SK-N-SH treated with all-trans-retinoic acid at 6 μM for 48 hours (cell line): ENCODE results near the gene INO80B.

Experiments
- ATAC-seq: fragments of 200-7000 bp; cut with Tn5 transposase; 3 replicates; pipeline ENCODE4 v1.9.1; 2020; ENCODE audit warnings: mild to moderate bottlenecking, moderate library complexity
- ARNTL ChIP-seq: fragments of 450-650 bp; formaldehyde crosslinking; IDR thresholded peaks from 2 replicates; pipeline ENCODE4 v1.5.0; 2020; ENCODE audit warnings: low read depth, mild to moderate bottlenecking, moderate library complexity, borderline replicate concordance
- CREB5 ChIP-seq: fragments of 250-450 bp; sonication (Bioruptor Pico); IDR thresholded peaks from 2 replicates; pipeline ENCODE4 v1.5.1; 2020; ENCODE audit warnings: low read depth, mild to moderate bottlenecking, moderate library complexity
- CSDC2 ChIP-seq: fragments of 250-450 bp; sonication (Bioruptor Pico); IDR thresholded peaks from 2 replicates; pipeline ENCODE4 v1.5.0; 2020; ENCODE audit warnings: mild to moderate bottlenecking, moderate library complexity
- CSRNP3 ChIP-seq: fragments of 250-450 bp; sonication (Bioruptor Pico); IDR thresholded peaks from 2 replicates; pipeline ENCODE4 v1.5.1; 2021; ENCODE audit warnings: mild to moderate bottlenecking, moderate library complexity
- ESRRG ChIP-seq: fragments of 250-450 bp; sonication (Bioruptor Pico); IDR thresholded peaks from 2 replicates; pipeline ENCODE4 v1.6.1; 2021; ENCODE audit warnings: mild to moderate bottlenecking
- GLIS3 ChIP-seq: fragments of 250-450 bp; sonication (Bioruptor Pico); IDR thresholded peaks from 2 replicates; pipeline ENCODE4 v1.5.0; 2020; ENCODE audit warnings: mild to moderate bottlenecking, moderate library complexity
- ISL1 ChIP-seq: fragments of 250-450 bp; sonication (Bioruptor Pico); IDR thresholded peaks from 2 replicates; pipeline ENCODE4 v2.1.2; 2022; ENCODE audit warnings: mild to moderate bottlenecking, moderate library complexity
- PATZ1 ChIP-seq: fragments of 250-450 bp; sonication (Bioruptor Pico); IDR thresholded peaks from 2 replicates; pipeline ENCODE4 v1.8.0; 2020; ENCODE audit warnings: mild to moderate bottlenecking, moderate library complexity, borderline replicate concordance
- POU6F1 ChIP-seq: fragments of 250-450 bp; sonication (Bioruptor Pico); IDR thresholded peaks from 2 replicates; pipeline ENCODE4 v1.8.0; 2021; ENCODE audit warnings: low read depth, mild to moderate bottlenecking, moderate library complexity, borderline replicate concordance
- RARB ChIP-seq: fragments of 250-450 bp; sonication (Bioruptor Pico); IDR thresholded peaks from 2 replicates; pipeline ENCODE4 v1.8.0; 2021; ENCODE audit warnings: mild to moderate bottlenecking, moderate library complexity
- SNAI2 ChIP-seq: fragments of 250-450 bp; sonication (Bioruptor Pico); IDR thresholded peaks from 2 replicates; pipeline ENCODE4 v1.5.0; 2020; ENCODE audit warnings: mild to moderate bottlenecking, moderate library complexity
- TOX ChIP-seq: fragments of 250-450 bp; sonication (Bioruptor Pico); IDR thresholded peaks from 2 replicates; pipeline ENCODE4 v1.8.0; 2021; ENCODE audit warnings: mild to moderate bottlenecking, moderate library complexity, borderline replicate concordance
- TSHZ2 ChIP-seq: fragments of 250-450 bp; sonication (Bioruptor Pico); IDR thresholded peaks from 2 replicates; pipeline ENCODE4 v1.5.0; 2020; ENCODE audit warnings: mild to moderate bottlenecking, moderate library complexity
- ZC3H10 ChIP-seq: fragments of 250-450 bp; sonication (Bioruptor Pico); IDR thresholded peaks from 2 replicates; pipeline ENCODE4 v1.5.1; 2021; ENCODE audit warnings: mild to moderate bottlenecking, moderate library complexity
- ZFP3 ChIP-seq: fragments of 250-450 bp; sonication (Bioruptor Pico); IDR thresholded peaks from 2 replicates; pipeline ENCODE4 v1.5.0; 2020; ENCODE audit warnings: mild to moderate bottlenecking, moderate library complexity
- ZFP30 ChIP-seq: fragments of 450-650 bp; formaldehyde crosslinking; IDR thresholded peaks from 2 replicates; pipeline ENCODE4 v1.5.0; 2022; ENCODE audit warnings: mild to moderate bottlenecking, moderate library complexity
- ZNF565 ChIP-seq: fragments of 450-650 bp; formaldehyde crosslinking; conservative IDR thresholded peaks from 2 replicates; pipeline ENCODE4 v1.5.0; 2020; ENCODE audit warnings: low read depth, mild to moderate bottlenecking, moderate library complexity
- ZNF70 ChIP-seq: fragments of 450-650 bp; formaldehyde crosslinking; IDR thresholded peaks from 2 replicates; pipeline ENCODE4 v1.5.0; 2020; ENCODE audit warnings: mild to moderate bottlenecking, moderate library complexity
- ZNF8 ChIP-seq: fragments of 450-650 bp; formaldehyde crosslinking; IDR thresholded peaks from 2 replicates; pipeline ENCODE4 v1.5.0; 2020; ENCODE audit warnings: mild to moderate bottlenecking, moderate library complexity

Gene INO80B

GRCh38 chr2:74454654-74455511, at the start of gene INO80B:
TSS of gene INO80B (plus strand) at chr2:74455087. CDS start at chr2:74455117, 30 bp downstream.
- ATAC-seq, result peak; percentile 53
- TF ChIP-seq ARNTL (CRISPR knock-in tag) (no peak), GLIS3 (no peak), CREB5 (CRISPR knock-in tag) (no peak), CSRNP3 (CRISPR knock-in tag) (no peak), ZFP3 (CRISPR knock-in tag) (no peak), ZNF70 (no peak)

- ATAC-seq, result peak; percentile 62
- TF ChIP-seq RARB (no peak), ZNF8 (no peak), ZNF565 (CRISPR knock-in tag) (no peak), ZFP3 (CRISPR knock-in tag) (no peak), TSHZ2 (CRISPR knock-in tag) (no peak), ISL1 (CRISPR knock-in tag) (no peak), TOX (CRISPR knock-in tag) (no peak), ZC3H10 (no peak), ZNF70 (no peak), CREB5 (CRISPR knock-in tag) (no peak), SNAI2 (CRISPR knock-in tag) (no peak), ESRRG (CRISPR knock-in tag) (no peak), POU6F1 (CRISPR knock-in tag) (no peak), CSRNP3 (CRISPR knock-in tag) (no peak), ZFP30 (CRISPR knock-in tag) (no peak), GLIS3 (no peak), CSDC2 (CRISPR knock-in tag) (no peak), PATZ1 (CRISPR knock-in tag) (no peak)
Observed at GRCh38 chr2:74406035-74406434, 48.9 kb upstream of the INO80B start.
